CD4-positive, alpha-beta T cell treated with Interleukin-2 at 100 ng/mL for 4 hours (primary cell): ENCODE measurements around the gene SLC23A2.
"Not testable (repeated sequence)": the region's sequence is repeated elsewhere in the genome, so short reads cannot be mapped to it uniquely, and the experiment has no call there.

Experiments used
- DNase-seq: peaks from one replicate; pipeline ENCODE4 v3.0.0-alpha.2; 2020; ENCODE audit warnings: low spot score

SLC23A2 gene

GRCh38 chr20:4936392-4936850 lies 64.9 kb downstream of the SLC23A2 start:
- no peak for DNase-seq

- no peak for DNase-seq
These were observed 69.2 kb downstream of the SLC23A2 start for GRCh38 chr20:4932061-4932460.

- DNase-seq = no peak
These were observed 71.5 kb downstream of the SLC23A2 start for GRCh38 chr20:4929686-4930397.

- no peak for DNase-seq
These were observed 74.7 kb downstream of the SLC23A2 start for GRCh38 chr20:4926531-4927156.

- no peak for DNase-seq
These were observed 75.3 kb downstream of the SLC23A2 start for GRCh38 chr20:4925842-4926530.

GRCh38 chr20:4924446-4924845 lies 76.9 kb downstream of the SLC23A2 start:
- DNase-seq = no peak

- DNase-seq = no peak
These were observed 77.3 kb downstream of the SLC23A2 start for GRCh38 chr20:4924032-4924431.

- DNase-seq = no peak
These were observed 79.1 kb downstream of the SLC23A2 start for GRCh38 chr20:4922186-4922585.

GRCh38 chr20:4921271-4921670 lies 80.0 kb downstream of the SLC23A2 start:
- not testable (repeated sequence) for DNase-seq

- no peak for DNase-seq
These were observed 80.7 kb downstream of the SLC23A2 start for GRCh38 chr20:4920655-4921054.

GRCh38 chr20:4920131-4920530 lies 81.2 kb downstream of the SLC23A2 start:
- DNase-seq = no peak

- DNase-seq = no peak
These were observed 82.1 kb downstream of the SLC23A2 start for GRCh38 chr20:4919047-4919704.

- DNase-seq = no peak
These were observed 82.8 kb downstream of the SLC23A2 start for GRCh38 chr20:4918473-4918872.

- no peak for DNase-seq
These were observed 84.1 kb downstream of the SLC23A2 start for GRCh38 chr20:4916971-4917881.

GRCh38 chr20:4913147-4913546 lies 88.2 kb downstream of the SLC23A2 start:
- no peak for DNase-seq

- no peak for DNase-seq
These were observed 88.7 kb downstream of the SLC23A2 start for GRCh38 chr20:4912380-4913142.

- no peak for DNase-seq
These were observed 90.4 kb downstream of the SLC23A2 start for GRCh38 chr20:4910951-4911350.

- no peak for DNase-seq
These were observed 95.7 kb downstream of the SLC23A2 start for GRCh38 chr20:4905613-4906012.

GRCh38 chr20:4905195-4905594 lies 96.1 kb downstream of the SLC23A2 start:
- no peak for DNase-seq

- no peak for DNase-seq
These were observed 97.0 kb downstream of the SLC23A2 start for GRCh38 chr20:4904127-4904860.
